ENCODE data around the gene ZYG11B.
A peak's percentile ranks its signal among the peaks of the same experiment; 100 is the strongest.
"Not testable (repeated sequence)": the region's sequence is repeated elsewhere in the genome, so short reads cannot be mapped to it uniquely, and the experiment has no call there.

Gene ZYG11B

DNA sequence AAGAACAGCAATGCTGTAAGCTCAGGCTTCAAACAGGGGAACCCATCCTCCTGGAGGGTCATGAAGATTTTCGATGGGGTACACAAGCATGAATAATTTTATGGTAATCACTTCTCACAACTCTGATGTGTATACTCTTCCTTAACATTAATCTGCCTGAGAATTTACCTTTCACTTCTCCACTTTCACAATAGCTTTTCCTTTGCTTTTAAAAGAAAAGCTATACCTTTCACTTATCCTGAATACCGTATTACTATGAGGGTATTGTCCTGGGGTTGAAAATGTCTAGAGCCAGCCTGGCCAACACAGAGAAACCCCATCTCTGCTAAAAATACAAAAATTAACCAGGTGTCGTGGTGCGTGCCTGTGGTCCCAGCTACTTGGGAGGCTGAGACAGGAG, 12.7 kb upstream of the ZYG11B start:
- TF ChIP-seq CTCF (IDR thresholded peaks at IDR 0.05; ENCODE audit: extremely low read depth, missing control alignments), result no peak
- DNase-seq (ENCODE audit: low spot score), result no peak

DNA sequence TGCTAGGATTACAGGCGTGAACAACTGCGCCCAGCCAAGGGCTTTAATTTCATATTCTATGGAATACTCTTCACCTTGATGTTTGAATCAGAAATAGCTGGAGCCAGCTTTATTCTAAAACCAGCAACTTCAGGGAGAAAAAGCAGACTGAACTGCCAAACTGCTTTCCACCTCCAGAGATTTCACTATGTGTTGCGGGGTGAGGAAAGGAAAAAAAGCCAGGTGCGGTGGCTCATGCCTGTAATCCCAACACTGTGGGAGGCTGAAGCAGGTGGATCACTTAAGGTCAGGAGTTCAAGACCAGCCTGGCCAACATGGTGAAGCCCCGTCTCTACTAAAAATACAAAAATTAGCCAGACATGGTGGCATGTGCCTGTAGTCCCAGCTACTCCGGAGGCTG, 11.0 kb upstream of the ZYG11B start:
- DNase-seq (ENCODE audit: low spot score), result not testable (repeated sequence)

GRCh38 chr1:52723260-52723659, 3.0 kb upstream of the ZYG11B start:
- no peak for TF ChIP-seq CTCF (IDR thresholded peaks at IDR 0.05; ENCODE audit: extremely low read depth, missing control alignments)
- DNase-seq (ENCODE audit: low spot score), result no peak

DNA sequence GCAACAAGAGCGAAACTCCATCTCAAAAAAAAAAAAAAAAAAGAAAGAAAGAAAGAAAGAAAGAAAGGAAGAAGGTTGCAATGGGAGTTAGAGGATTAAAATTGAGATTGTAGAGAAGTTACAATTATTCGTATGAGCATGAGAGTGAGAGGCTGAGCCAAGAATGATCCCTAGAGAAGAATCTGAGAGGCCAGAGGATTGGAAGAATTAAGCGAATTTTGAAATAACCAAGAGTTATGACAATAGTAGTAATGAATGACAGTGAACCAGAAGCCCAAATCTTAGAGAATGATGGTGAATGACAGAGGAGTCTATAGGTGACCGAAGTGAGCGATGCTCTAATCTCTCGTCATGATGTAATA, 369 bp upstream of the ZYG11B start:
- no peak for TF ChIP-seq CTCF (IDR thresholded peaks at IDR 0.05; ENCODE audit: extremely low read depth, missing control alignments)
- no peak for DNase-seq (ENCODE audit: low spot score)

DNA sequence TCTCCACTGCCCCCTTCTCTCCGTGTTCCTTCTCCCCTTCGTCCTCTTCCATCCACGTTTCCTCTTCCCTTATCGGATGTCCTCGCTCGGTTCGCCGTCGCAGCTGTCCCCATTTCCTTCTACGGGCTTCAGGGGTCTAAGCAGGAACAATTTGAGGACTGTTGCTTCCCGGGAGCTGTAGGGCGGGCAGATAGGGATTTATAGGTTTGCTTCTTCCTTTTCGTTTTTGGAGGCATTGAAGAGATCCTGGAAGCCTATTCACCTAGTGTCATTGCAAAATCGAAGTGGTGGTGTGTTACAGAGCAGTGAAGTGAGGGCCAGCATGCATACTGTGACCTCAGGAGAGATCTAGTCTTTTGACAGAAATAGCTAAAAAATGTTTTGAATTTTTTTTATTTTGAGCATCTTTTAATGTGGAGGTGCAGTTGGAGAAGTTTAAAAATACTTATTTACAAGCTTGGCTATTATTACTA, 897 bp downstream of the ZYG11B start:
- DNase-seq (ENCODE audit: low spot score), result peak; percentile 32

DNA sequence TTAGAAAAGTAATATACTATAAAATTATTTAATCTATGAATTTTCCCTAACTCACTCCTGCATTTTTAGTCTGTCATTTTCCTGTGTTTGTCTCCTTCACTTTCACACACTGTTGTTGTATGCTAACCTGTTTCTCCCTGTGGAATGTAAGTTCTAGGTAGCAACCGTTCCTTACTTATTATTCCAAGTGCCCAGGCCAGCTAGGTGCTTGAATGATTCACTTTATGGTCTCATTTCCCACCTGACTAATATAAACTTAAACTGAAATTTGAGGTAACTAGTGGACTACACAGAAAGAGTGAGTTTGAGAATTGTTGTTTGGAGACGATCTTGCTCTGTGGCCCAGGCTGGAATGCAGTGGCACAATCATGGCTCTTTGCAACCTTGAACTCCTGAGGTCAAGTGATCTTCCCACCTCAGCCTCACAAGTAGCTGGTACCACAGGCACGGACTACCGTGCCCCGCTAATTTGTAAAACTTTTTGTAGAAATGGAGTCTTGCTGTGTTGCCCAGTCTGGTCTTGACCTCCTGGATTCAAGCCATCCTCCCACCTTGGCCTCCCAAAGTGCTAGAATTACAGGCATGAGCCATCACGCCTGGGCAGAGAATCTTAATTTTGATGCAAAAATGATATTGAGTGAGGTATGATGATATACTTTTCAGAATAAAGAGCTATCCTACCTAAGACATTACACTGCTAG, 1.9 kb downstream of the ZYG11B start:
- TF ChIP-seq CTCF (IDR thresholded peaks at IDR 0.05; ENCODE audit: extremely low read depth, missing control alignments), result no peak
- DNase-seq (ENCODE audit: low spot score), result no peak

More for the DNA sequence above, 897 bp downstream of the ZYG11B start:
- TF ChIP-seq CTCF (IDR thresholded peaks at IDR 0.05; ENCODE audit: extremely low read depth, missing control alignments), result no peak

GRCh38 chr1:52733368-52733767, 7.1 kb downstream of the ZYG11B start:
- no peak for TF ChIP-seq CTCF (IDR thresholded peaks at IDR 0.05; ENCODE audit: extremely low read depth, missing control alignments)

GRCh38 chr1:52735371-52735770, 9.1 kb downstream of the ZYG11B start:
- DNase-seq (ENCODE audit: low spot score), result not testable (repeated sequence)

More at GRCh38 chr1:52733368-52733767, 7.1 kb downstream of the ZYG11B start:
- no peak for DNase-seq (ENCODE audit: low spot score)

Data from GM20000 (cell line).